RCC 7860 (cell line): ENCODE results near the gene RAB3B.
"Not testable (repeated sequence)": the region's sequence is repeated elsewhere in the genome, so short reads cannot be mapped to it uniquely, and the experiment has no call there.

Experiments used
- DNase-seq: peaks from one replicate; pipeline ENCODE4 v3.0.0-alpha.2; 2015; ENCODE audit warnings: low spot score
- FAIRE-seq: peaks from 2 replicates; lab custom pipeline; 2012; peaks lifted over from hg19 to GRCh38; lab: Jason Lieb, UNC

The RAB3B gene

GRCh38 chr1:51990478-51990965 is at the start of gene RAB3B:
RAB3B (minus strand) TSS chr1:51990700; CDS start chr1:51977117, 13,583 bp downstream.
- FAIRE-seq (no peak), DNase-seq (peak; percentile 64)

GRCh38 chr1:52037909-52038308 is 47.4 kb upstream of the RAB3B start:
- FAIRE-seq, result no peak

GRCh38 chr1:52037402-52037814 is 46.9 kb upstream of the RAB3B start:
- DNase-seq, result no peak
- no peak for FAIRE-seq

More at GRCh38 chr1:52037909-52038308, 47.4 kb upstream of the RAB3B start:
- DNase-seq, result no peak

- DNase-seq (no peak), FAIRE-seq (no peak)
Measured at GRCh38 chr1:52034050-52034384, 43.5 kb upstream of the RAB3B start.

GRCh38 chr1:52033190-52034049 is 42.9 kb upstream of the RAB3B start, which contains the start of gene KTI12:
KTI12 (minus strand) TSS chr1:52033810; CDS start chr1:52033761, 49 bp downstream.
- peak; percentile 4 for FAIRE-seq
- DNase-seq, result peak; percentile 82

GRCh38 chr1:52032785-52033131 is 42.3 kb upstream of the RAB3B start:
- FAIRE-seq (no peak), DNase-seq (peak; percentile 49)

GRCh38 chr1:52032124-52032784 is 41.8 kb upstream of the RAB3B start:
- DNase-seq (no peak), FAIRE-seq (no peak)

GRCh38 chr1:52028839-52029238 is 38.3 kb upstream of the RAB3B start:
- not testable (repeated sequence) for FAIRE-seq, DNase-seq

GRCh38 chr1:52028328-52028727 is 37.8 kb upstream of the RAB3B start:
- FAIRE-seq, result no peak

GRCh38 chr1:52026278-52026677 is 35.8 kb upstream of the RAB3B start:
- no peak for FAIRE-seq
- DNase-seq, result no peak

More at GRCh38 chr1:52028328-52028727, 37.8 kb upstream of the RAB3B start:
- DNase-seq, result no peak

- FAIRE-seq, result no peak
- no peak for DNase-seq
Measured at GRCh38 chr1:52022133-52022532, 31.6 kb upstream of the RAB3B start.

GRCh38 chr1:52008071-52008809 is 17.7 kb upstream of the RAB3B start:
- DNase-seq (no peak), FAIRE-seq (peak; percentile 5)

GRCh38 chr1:52007215-52008002 is 16.9 kb upstream of the RAB3B start:
- no peak for DNase-seq
- no peak for FAIRE-seq

- DNase-seq, FAIRE-seq: not testable (repeated sequence)
Measured at GRCh38 chr1:52006081-52006553, 15.6 kb upstream of the RAB3B start.

- DNase-seq, result peak; percentile 59
- FAIRE-seq, result not testable (repeated sequence)
Measured at GRCh38 chr1:52005548-52005947, 15.0 kb upstream of the RAB3B start.

GRCh38 chr1:52003877-52004276 is 13.4 kb upstream of the RAB3B start:
- DNase-seq, result no peak

GRCh38 chr1:52002038-52002917 is 11.8 kb upstream of the RAB3B start:
- peak; percentile 71 for FAIRE-seq
- peak; percentile 76 for DNase-seq

More at GRCh38 chr1:52003877-52004276, 13.4 kb upstream of the RAB3B start:
- FAIRE-seq, result no peak

- DNase-seq (no peak), FAIRE-seq (no peak)
Measured at GRCh38 chr1:51998701-51999100, 8.2 kb upstream of the RAB3B start.

- no peak for FAIRE-seq
- DNase-seq, result no peak
Measured at GRCh38 chr1:51997974-51998382, 7.5 kb upstream of the RAB3B start.
